Measurements from ENCODE around the gene XRRA1.
"Not testable (repeated sequence)": the region's sequence is repeated elsewhere in the genome, so short reads cannot be mapped to it uniquely, and the experiment has no call there.

Gene XRRA1

GRCh38 chr11:74826901-74827300 is 122.0 kb downstream of the XRRA1 start:
- TF ChIP-seq CTCF (IDR thresholded peaks at IDR 0.05; ENCODE audit: insufficient read depth, low read length, poor library complexity, severe bottlenecking), result no peak
- peaks cover 2% of the 10 kb centered on the region for H3K36me3 ChIP-seq (ENCODE audit: control insufficient read depth, insufficient read depth, low read length)

GRCh38 chr11:74825596-74825995 is 123.3 kb downstream of the XRRA1 start:
- H3K27me3 ChIP-seq (replicated peaks; ENCODE audit: control insufficient read depth, insufficient read depth, low read length); DNase-seq (ENCODE audit: extremely low read depth, insufficient read length); H3K36me3 ChIP-seq (ENCODE audit: control insufficient read depth, insufficient read depth, low read length); H3K4me3 ChIP-seq (replicated peaks; ENCODE audit: low read depth, low read length): not testable (repeated sequence)

More at GRCh38 chr11:74826901-74827300, 122.0 kb downstream of the XRRA1 start:
- DNase-seq (ENCODE audit: extremely low read depth, insufficient read length), result no peak
- no peaks in the 10 kb centered on the region for H3K27me3 ChIP-seq (replicated peaks; ENCODE audit: control insufficient read depth, insufficient read depth, low read length)
- H3K4me3 ChIP-seq (replicated peaks; ENCODE audit: low read depth, low read length), result no peak overlapping the region

GRCh38 chr11:74824285-74824982 is 124.5 kb downstream of the XRRA1 start:
- H3K36me3 ChIP-seq (ENCODE audit: control insufficient read depth, insufficient read depth, low read length), result peaks cover 2% of the 10 kb centered on the region
- no peak for TF ChIP-seq CTCF (IDR thresholded peaks at IDR 0.05; ENCODE audit: insufficient read depth, low read length, poor library complexity, severe bottlenecking)
- DNase-seq (ENCODE audit: extremely low read depth, insufficient read length), result no peak
- H3K4me3 ChIP-seq (replicated peaks; ENCODE audit: low read depth, low read length), result no peak overlapping the region
- H3K27me3 ChIP-seq (replicated peaks; ENCODE audit: control insufficient read depth, insufficient read depth, low read length), result no peaks in the 10 kb centered on the region

GRCh38 chr11:74822170-74822569 is 126.7 kb downstream of the XRRA1 start:
- no peak for DNase-seq (ENCODE audit: extremely low read depth, insufficient read length)
- peaks cover 2% of the 10 kb centered on the region for H3K36me3 ChIP-seq (ENCODE audit: control insufficient read depth, insufficient read depth, low read length)
- H3K4me3 ChIP-seq (replicated peaks; ENCODE audit: low read depth, low read length), result no peak overlapping the region
- TF ChIP-seq CTCF (IDR thresholded peaks at IDR 0.05; ENCODE audit: insufficient read depth, low read length, poor library complexity, severe bottlenecking), result no peak
- H3K27me3 ChIP-seq (replicated peaks; ENCODE audit: control insufficient read depth, insufficient read depth, low read length), result no peaks in the 10 kb centered on the region

GRCh38 chr11:74820763-74821162 is 128.1 kb downstream of the XRRA1 start:
- no peak for DNase-seq (ENCODE audit: extremely low read depth, insufficient read length)
- no peak overlapping the region for H3K4me3 ChIP-seq (replicated peaks; ENCODE audit: low read depth, low read length)
- no peaks in the 10 kb centered on the region for H3K27me3 ChIP-seq (replicated peaks; ENCODE audit: control insufficient read depth, insufficient read depth, low read length)
- H3K36me3 ChIP-seq (ENCODE audit: control insufficient read depth, insufficient read depth, low read length), result peaks cover 2% of the 10 kb centered on the region
- TF ChIP-seq CTCF (IDR thresholded peaks at IDR 0.05; ENCODE audit: insufficient read depth, low read length, poor library complexity, severe bottlenecking), result no peak

GRCh38 chr11:74819400-74819799 is 129.5 kb downstream of the XRRA1 start:
- TF ChIP-seq CTCF (IDR thresholded peaks at IDR 0.05; ENCODE audit: insufficient read depth, low read length, poor library complexity, severe bottlenecking), result no peak
- no peak overlapping the region for H3K4me3 ChIP-seq (replicated peaks; ENCODE audit: low read depth, low read length)
- H3K27me3 ChIP-seq (replicated peaks; ENCODE audit: control insufficient read depth, insufficient read depth, low read length), result no peaks in the 10 kb centered on the region
- peaks cover 2% of the 10 kb centered on the region for H3K36me3 ChIP-seq (ENCODE audit: control insufficient read depth, insufficient read depth, low read length)
- DNase-seq (ENCODE audit: extremely low read depth, insufficient read length), result no peak
